CD4-positive, alpha-beta T cell treated with Interleukin-17A for 4 hours (primary cell): ENCODE data around the gene HCFC1R1.
"Not testable (repeated sequence)": the region's sequence is repeated elsewhere in the genome, so short reads cannot be mapped to it uniquely, and the experiment has no call there.

Experiments
- DNase-seq: peaks from one replicate; pipeline ENCODE4 v3.0.0-alpha.2; 2020; ENCODE audit warnings: mixed read lengths

HCFC1R1 gene, protein sequence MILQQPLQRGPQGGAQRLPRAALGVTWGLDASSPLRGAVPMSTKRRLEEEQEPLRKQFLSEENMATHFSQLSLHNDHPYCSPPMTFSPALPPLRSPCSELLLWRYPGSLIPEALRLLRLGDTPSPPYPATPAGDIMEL

DNA sequence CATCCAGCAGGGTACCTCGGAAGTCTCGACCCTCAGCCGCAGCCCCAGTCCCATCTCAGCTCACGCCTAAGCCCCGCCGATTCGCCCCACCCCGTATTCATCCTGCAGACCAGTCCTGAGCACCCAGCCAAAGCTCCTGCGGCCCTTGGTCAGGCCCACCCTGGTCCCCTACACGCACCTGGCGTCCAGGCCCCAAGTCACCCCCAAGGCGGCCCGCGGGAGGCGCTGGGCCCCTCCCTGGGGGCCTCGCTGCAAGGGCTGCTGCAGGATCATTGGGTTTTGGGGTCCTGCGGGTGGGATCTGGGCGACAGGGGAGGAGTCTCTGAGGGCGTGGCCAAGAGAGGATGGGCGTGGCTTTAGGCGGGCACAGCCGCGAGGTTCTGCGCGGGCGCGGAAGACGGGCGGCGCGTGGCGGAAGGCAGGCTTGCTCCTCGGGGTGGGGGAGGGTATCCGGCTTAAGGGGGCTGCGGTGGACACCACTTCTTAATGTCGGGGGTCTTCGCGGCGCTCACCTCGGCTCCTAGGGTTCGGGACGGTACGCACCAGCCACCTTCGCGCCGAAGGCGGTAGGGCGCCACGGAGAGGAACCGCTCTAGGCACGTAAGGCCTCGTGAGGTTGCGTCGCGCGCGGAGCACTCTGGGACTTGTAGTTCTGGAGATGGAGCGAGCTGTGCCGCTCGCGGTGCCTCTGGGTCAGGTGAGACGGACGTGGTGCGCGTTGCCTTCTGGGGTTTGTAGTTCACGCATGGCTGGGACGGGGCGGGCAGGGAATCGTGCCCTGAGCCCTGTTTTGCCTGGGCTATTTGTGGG is at the start of gene HCFC1R1, which contains the start of gene THOC6:
Gene HCFC1R1 (minus strand): TSS at position 274 of the 810 bp plus-strand sequence. CDS start 1 bp downstream, at position 273.
Gene THOC6 (plus strand): TSS at position 367 of the 810 bp plus-strand sequence. CDS start 292 bp downstream, at position 659.
- DNase-seq, result peak; percentile 98

DNA sequence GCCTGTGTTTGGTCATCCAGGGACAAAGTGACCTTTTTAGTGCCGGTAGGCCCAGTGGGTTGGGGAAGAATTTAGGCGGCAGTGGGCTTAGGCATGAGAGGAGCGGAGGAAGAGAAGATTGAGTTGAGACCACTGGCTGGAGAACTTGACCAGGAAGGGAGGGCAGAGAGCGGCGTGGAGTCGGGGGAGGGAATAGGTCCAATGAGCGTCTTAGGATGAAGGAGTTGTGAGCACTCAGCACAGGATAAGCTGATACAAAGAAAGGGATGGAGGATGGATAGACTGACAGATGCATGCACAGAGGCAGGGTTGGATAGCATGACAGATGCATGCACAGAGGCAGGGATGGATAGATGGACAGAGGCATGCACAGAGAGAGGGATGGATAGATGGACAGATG is 49.7 kb upstream of the HCFC1R1 start:
- no peak for DNase-seq

DNA sequence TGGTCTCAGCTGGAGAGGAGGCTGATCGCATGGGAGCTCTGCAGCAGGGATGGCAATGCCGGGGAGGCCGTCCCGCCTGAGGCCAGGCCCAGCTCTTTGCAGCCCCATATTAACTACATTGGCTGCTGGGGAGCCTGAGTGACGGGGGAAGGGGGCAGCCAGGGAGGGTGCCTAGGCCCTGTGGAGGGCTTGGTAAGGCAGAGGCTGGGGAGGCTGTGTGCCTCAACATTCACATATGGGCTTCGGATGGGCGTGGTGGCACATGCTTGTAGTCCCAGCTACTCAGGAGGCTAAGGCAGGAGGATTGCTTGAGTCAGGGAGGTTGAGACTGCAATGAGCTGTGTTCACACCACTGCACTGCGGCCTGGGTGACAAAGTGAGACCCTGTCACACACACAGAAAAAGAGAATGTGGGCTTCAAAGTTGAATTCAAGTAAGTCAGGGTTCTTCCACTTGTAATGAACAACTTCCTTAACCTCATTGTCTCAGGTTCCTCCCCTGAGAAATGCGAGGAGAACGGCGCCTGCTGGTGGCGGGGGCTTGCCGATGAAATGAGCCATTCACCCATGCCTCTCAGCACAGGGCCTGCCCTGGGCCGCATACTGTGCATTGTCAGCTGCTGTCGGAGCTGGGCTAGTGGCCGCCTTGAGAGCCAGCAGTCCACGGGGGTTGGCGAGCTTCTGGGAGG is 49.0 kb upstream of the HCFC1R1 start:
- DNase-seq, result peak; percentile 37

DNA sequence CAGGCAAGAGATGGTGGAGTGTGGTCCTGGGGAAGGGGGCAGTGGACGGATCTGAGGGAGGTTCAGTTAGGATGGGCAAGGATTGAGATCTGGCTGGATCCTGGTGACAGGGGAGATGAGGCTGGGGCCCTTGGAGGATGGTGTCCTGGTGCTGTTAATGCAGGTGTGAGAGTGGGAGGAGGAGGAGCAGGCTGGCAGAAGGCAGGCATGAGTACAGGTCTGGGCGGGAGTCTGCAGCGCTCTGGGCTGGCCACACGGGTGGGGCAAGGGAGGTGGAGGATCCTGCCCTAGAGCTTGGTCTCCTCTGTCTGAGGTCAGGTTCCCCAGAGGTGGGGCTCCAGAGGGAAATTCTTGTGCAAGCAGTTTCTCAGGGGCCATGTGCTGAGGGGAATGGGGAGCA is 48.4 kb upstream of the HCFC1R1 start:
- DNase-seq, result peak; percentile 49

DNA sequence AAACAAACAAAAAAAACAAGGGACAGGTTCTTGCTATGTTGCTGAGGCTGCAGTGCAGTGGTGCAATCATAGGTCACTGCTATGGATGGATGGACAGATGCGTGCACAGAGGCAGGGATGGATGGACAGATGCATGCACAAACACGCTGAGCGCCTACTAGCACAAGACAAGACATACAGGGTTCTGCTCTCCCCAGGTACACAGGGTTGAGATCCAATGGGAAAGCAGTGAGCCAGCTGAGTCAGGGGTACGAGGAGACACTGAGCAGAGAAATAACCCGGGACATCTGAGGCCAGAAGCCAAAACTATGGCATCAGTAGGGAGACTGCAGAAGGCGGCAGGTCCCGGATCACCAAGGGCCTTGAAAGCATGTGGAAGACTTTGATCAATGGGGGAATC is 47.9 kb upstream of the HCFC1R1 start:
- no peak for DNase-seq

DNA sequence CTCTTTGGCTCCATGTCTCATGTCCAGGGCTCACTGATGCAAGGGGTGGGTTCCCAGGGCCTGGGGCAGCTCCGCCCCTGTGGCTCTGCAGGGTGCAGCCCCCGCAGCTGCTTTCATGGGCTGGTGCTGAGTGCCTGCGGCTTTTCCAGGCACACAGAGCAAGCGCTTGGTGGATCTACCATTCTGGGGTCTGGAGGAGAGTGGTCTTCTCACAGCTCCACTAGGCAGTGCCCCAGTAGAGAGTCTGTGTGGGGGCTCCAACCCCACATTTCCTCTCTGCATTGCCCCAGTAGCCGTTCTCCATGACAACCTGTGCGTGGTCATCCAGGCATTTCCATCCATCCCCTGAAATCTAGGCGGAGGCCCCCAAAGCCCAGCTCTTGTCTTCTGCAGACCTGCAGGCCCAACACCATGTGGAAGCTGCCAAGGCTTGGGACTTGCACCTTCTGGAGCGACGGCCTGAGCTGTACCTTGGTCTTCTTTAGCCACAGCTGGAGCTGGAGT is 46.9 kb upstream of the HCFC1R1 start:
- no peak for DNase-seq

DNA sequence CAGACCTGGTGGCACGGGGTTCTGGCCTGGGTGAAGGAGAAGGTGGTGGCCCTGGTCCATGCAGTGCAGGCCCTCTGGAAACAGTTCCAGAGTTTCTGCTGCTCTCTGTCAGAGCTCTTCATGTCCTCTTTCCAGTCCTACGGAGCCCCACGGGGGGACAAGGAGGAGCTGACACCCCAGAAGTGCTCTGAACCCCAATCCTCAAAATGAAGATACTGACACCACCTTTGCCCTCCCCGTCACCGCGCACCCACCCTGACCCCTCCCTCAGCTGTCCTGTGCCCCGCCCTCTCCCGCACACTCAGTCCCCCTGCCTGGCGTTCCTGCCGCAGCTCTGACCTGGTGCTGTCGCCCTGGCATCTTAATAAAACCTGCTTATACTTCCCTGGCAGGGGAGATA is 45.4 kb upstream of the HCFC1R1 start:
- DNase-seq, result not testable (repeated sequence)

DNA sequence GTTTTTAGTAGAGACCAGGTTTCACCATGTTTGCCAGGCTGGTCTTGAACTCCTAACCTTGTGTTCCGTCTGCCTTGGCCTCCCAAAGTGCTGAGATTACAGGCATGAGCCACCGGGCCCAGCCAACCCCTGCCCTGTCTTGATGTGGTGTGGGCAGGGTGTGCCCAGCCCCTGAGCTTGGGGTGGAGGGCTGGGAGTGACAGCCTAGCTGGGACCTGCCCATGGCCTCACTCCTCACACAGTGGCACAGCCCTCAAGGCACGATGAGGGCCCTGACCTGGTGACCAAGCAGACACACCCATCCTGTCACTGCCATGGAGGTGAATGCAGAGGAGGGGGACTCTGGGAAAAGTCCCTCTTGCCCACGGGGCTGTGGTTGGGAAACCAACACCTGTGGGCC is 44.7 kb upstream of the HCFC1R1 start:
- DNase-seq, result peak; percentile 37

DNA sequence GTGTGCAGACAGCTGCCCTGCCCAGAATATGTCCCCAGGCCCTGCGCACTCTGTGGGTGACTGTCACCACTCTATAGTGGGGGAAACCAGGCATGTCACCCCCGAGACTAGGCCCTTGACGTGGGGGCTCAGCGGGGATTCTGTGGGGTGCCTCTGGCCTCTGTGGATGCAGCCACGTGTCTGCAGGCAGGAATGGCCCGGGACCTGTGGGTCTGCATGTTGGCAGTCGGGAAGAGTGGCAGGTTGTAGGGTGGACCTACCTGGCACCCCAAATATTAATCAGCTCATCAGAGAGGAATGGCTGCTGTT is 42.7 kb upstream of the HCFC1R1 start:
- DNase-seq, result peak; percentile 33

DNA sequence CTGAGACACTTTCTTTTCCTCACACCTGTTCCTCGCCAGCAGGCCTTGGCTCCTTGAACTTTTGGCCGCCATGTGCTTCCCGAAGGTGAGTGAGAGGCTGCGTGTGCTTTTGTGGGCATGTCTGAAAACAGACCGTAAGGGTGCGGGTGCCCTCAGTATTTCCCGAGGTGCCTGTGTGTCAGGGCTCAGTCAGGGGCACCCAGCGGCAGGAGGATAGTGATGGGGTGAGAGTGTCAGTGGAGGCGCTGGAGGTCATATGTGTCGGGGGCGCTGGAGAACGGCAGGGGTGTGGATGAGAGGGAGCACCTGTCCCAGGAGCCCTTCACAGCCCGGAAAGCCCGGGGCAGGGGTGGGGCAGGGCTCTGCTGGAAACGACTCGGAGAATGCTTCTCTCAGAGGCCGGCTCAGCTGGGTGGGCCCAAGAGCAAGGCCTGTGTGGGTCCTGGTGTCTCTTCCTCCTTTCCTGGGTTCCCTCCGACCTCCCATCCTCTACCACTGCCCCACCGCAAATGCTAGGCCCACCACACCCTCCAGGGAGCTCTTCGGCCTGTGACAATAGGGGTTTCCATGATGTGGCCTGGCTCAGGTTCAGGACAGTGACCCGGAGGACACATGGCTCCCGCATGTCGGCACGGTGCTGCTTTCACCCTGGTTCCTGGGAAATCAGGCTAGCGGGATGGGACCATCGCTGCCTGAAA is 42.1 kb upstream of the HCFC1R1 start:
- peak; percentile 57 for DNase-seq

DNA sequence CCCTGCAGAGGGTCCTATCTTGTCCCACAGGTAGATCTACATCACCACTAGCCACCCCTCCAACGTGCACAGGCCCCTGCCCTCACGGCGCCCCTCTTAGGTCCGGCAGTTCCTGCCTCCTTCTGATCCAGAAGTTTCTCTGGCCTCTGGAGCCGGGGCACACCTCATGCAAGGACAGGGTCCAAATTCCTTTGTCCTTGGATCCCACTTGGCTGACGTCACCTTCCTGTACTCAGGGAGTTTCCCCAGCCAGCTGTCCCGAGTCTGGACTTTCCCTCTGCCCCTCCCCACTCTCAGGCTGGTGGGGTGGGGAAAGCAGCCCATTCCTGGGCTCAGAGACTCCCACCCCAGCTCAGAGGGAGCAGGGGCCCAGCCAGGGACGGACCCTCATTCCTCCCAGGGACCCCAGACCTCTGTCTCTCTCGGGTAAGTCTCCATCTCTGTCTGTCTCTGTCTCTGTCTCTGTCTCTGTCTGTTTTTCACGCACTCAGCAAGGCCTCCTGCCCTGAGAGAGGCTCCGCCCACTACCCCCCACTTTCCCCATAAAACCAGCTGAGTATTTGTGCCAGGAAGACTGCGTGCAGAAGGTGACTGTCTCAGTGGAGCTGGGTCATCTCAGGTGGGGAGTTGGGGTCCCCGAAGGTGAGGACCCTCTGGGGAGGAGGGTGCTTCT is 41.5 kb upstream of the HCFC1R1 start, which contains the start of gene IL32:
Gene IL32 (plus strand): TSS at position 572 of the 673 bp plus-strand sequence. CDS start 172 bp downstream, outside the sequence.
- peak; percentile 87 for DNase-seq

DNA sequence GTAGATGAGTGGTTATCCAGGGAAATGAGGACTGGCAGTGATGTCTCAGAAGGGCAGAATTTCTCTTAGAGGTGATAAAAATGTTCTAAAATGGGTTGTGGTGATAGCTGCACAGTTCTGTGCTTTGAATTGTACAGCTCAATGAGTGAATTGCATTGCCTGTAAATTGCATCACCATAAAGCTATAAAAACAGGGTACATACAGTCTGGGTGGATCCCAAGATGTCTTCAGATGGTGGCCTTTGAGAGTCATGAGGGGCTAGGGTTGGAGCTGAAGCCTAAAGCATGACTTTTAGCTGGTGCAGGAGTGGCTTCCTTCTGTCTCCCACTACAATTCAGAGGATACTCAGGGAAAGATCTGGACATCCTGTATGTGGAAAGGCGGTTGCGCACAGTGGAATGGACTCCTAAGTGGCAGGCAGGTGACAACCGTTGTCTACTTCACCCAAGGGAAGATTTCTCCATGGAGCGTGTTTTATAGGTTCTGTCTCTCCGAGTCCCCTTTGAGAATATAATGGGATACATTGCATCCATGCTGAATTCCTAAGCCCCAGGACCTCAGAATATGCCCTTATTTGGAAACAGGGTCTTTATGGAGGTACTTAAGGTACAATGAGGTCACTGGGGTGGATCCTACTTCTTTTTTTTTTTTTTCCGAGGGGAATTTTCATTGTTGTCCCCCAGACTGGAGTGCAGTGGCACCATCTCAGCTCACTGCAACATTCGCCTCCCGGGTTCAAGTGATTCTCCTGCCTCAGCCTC is 40.1 kb upstream of the HCFC1R1 start:
- DNase-seq, result no peak

DNA sequence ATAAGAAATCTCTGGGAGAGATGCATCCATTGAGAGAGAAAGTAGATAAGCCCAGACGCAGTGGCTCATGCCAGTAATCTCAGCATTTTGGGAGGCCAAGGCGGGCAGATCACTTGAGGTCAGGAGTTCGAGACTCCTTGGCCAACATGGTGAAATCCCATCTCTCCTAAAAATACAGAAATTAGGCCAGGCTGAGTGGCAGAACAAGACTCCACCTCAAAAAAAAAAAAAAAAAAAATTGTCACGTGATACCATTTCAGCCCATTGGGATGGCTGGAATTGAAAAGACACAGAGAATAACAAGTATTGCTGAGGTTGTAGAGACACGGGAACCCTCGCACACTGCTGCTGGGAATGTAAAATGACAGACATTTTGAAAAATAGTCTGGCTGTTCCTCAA is 38.8 kb upstream of the HCFC1R1 start:
- DNase-seq, result no peak

DNA sequence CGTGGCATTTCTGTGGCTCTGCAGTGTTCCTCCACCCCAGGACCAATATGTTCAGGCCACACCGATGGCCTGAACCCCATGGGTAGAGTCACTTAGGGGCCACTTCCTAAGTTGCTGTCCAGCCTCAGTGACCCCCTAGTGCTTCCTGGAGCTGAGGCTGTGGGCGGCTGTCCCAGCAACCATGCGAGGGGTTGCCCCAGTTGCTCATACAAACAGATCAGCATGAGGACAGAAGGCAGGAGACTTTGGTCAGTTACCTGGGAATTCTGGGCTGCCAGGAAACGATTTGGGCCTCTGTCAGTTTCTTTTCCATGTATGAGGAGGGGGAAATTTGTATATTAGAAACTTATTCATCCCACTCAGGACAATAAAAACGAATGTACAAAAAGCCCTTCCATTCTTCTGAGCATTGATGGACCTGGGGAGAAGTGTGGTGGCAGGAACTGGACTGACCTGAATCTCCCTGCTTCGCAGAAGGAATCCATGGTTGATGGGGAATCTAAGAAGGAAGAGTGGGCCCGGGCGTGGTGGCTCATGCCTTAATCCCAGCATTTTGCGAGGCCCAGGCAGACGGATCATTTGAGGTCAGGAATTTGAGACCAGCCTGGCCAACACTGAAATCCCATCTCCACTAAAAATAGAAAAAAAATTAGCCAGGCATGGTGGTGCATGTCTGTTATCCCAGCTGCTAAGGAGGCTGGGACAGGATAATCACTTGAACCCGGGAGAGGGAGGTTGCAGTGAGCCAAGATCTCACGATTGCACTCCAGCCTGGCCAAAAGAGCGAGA is 36.8 kb upstream of the HCFC1R1 start:
- DNase-seq, result no peak

DNA sequence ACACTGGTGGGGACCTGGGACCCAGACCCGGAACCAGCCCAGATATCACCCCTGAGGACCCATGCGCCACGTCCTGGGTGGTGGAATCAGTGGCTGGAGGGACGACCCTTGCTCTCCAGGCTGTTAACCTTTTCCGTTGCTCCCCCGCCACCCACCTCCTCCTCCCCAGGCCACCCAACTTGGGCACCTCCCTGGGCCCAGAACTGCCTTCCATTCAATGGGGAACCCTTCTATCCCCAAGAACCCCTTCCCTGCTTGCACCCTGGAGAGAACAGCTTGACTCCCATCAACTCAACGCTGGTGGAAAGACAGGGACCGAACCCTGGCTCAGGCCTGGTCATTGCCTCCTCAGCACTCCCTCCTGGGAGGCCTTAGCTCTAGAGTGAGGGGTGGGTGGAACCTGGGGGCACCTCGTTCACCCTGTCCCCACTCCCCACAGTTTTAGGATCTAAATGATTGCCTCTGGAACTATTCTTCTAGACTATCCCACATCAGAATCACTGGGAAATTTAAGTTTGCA is 36.0 kb upstream of the HCFC1R1 start:
- no peak for DNase-seq

DNA sequence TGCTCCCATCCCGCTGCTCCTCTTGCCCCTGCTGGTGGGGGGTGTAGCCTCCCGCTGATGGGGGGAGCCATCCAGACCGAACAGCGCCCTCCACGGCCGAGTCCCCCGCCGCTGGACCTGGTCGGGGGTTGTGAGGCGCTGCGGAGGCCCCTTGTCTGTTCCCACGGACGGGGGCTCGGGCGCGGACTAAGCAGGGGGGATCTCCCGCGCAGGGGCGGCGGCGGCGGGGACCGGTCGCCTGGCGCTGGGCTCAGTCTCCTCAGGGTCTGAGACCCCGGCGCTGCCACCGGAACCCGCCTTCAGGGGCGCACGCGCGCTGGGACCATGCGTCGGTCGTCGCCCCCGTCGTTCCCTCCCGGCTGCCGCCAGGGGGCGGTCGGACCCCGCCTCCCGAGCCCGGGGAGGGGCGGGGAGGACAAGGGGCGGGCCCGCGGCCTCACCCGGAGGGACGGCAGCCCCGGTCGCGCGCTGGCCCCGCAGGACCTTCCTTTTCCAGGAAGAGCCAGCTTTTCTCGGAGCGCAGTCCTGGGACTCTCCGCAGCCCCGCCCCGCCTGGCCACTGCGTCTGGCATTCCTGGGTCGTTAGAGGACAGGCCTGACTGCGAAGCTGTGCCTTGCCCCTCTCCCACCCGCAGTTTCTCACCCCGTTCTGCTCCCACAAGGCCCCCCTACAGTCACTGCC is 35.4 kb upstream of the HCFC1R1 start:
- peak; percentile 91 for DNase-seq

DNA sequence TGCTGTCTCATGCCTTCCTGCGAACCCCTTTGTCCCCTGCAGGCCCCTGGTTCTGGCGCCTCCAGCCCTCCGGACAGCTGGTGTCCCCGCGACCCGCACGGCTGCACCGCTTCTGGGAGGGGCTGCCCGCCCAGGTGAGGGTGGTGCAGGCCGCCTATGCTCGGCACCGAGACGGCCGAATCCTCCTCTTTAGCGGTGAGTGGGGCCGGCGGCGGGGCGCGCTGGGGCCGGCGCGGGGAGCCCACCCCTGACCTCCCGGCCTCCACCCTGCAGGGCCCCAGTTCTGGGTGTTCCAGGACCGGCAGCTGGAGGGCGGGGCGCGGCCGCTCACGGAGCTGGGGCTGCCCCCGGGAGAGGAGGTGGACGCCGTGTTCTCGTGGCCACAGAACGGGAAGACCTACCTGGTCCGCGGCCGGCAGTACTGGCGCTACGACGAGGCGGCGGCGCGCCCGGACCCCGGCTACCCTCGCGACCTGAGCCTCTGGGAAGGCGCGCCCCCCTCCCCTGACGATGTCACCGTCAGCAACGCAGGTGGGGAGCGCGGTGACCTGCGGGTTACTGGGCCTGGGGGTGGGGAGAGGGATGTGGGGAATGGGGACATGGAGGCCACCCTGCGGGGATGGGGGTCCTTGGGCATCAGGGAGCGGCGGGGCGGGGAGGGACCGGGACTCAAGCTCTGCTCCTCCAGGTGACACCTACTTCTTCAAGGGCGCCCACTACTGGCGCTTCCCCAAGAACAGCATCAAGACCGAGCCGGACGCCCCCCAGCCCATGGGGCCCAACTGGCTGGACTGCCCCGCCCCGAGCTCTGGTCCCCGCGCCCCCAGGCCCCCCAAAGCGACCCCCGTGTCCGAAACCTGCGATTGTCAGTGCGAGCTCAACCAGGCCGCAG is 34.6 kb upstream of the HCFC1R1 start:
- peak; percentile 73 for DNase-seq

DNA sequence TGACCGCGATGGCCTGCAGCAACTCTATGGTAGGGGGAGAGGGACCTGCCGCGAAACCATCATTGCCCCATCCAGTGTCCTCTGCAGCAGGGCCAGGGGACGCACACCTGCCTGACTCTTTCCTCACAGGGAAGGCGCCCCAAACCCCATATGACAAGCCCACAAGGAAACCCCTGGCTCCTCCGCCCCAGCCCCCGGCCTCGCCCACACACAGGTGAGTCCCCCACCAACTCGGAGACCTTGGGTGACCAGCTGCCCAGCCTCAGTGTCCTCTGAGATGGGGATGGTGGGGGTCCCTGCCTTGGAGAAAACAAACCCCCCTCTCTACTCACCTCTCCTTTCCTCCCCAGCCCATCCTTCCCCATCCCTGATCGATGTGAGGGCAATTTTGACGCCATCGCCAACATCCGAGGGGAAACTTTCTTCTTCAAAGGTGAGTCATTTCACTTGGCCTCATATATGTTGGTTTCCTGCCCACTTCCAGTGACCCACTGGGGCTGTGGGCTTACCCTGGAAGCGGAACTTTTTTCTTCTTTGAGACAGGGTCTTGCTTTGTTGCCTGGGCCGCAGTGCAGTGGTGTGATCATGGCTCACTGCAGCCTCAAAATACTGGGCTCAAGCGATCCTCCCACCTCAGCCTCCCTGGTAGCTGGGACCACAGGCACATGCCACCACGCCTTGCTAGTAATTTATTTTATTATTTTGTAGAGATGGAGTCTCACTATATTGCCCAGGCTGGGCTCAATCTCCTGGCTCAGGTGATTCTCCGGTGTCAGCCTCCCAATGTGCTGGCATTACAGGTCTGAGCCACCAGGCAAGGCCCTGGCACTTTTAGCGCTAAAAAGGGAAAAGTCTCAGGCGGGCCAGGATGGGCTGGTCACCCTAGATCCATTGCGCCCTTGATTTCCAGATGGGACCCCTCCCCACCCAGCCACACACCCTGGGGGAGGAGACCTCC is 33.7 kb upstream of the HCFC1R1 start:
- no peak for DNase-seq
